Inflammatory macrophage treated with lipopolysaccharide for 1 hour (primary cell): ENCODE results near the gene MSI2.
A peak's percentile ranks its signal among the peaks of the same experiment; 100 is the strongest.

ENCODE experiments used
- DNase-seq, 2 donors: peaks; one replicate each; pipeline ENCODE4 v3.0.0-alpha.2; 2020 to 2022

The MSI2 gene

GRCh38 chr17:57444682-57445450 lies 188.5 kb downstream of the MSI2 start:
- no peak for DNase-seq

GRCh38 chr17:57445772-57446472 lies 189.6 kb downstream of the MSI2 start:
- no peak for DNase-seq

- no peak for DNase-seq
Measured at GRCh38 chr17:57447357-57447989, 191.2 kb downstream of the MSI2 start.

- no peak for DNase-seq
Measured at GRCh38 chr17:57447990-57448758, 191.9 kb downstream of the MSI2 start.

- no peak for DNase-seq
Measured at GRCh38 chr17:57448759-57449283, 192.5 kb downstream of the MSI2 start.

GRCh38 chr17:57451191-57451590 lies 194.9 kb downstream of the MSI2 start:
- DNase-seq: no peak

GRCh38 chr17:57451643-57452042 lies 195.3 kb downstream of the MSI2 start:
- no peak for DNase-seq

GRCh38 chr17:57453841-57454425 lies 197.6 kb downstream of the MSI2 start:
- DNase-seq: no peak

- DNase-seq: no peak
Measured at GRCh38 chr17:57454729-57455062, 198.4 kb downstream of the MSI2 start.

- DNase-seq: peak; percentile 43 to 66
Measured at GRCh38 chr17:57455063-57455914, 199.0 kb downstream of the MSI2 start.

GRCh38 chr17:57456622-57457021 lies 200.3 kb downstream of the MSI2 start:
- peak in 1 of 2 donors; percentile 59 for DNase-seq

GRCh38 chr17:57457188-57457587 lies 200.9 kb downstream of the MSI2 start:
- DNase-seq: no peak

- DNase-seq: no peak
Measured at GRCh38 chr17:57458718-57459285, 202.5 kb downstream of the MSI2 start.

- peak; percentile 27 to 70 for DNase-seq
Measured at GRCh38 chr17:57459286-57459915, 203.1 kb downstream of the MSI2 start.

GRCh38 chr17:57461082-57461481 lies 204.8 kb downstream of the MSI2 start:
- DNase-seq: peak in 1 of 2 donors; percentile 67

GRCh38 chr17:57462007-57462579 lies 205.8 kb downstream of the MSI2 start:
- no peak for DNase-seq

GRCh38 chr17:57463103-57463885 lies 207.0 kb downstream of the MSI2 start:
- DNase-seq: peak; percentile 82 to 98

GRCh38 chr17:57464191-57464864 lies 208.0 kb downstream of the MSI2 start:
- DNase-seq: peak in 1 of 2 donors; percentile 74

- DNase-seq: no peak
Measured at GRCh38 chr17:57465610-57466009, 209.3 kb downstream of the MSI2 start.
